ENCODE results near the gene R3HCC1L. TPM values are rescaled to one million over a fixed set of nuclear protein-coding genes. Genes with fewer than 3 reads are reported as not detected.

Gene R3HCC1L
- total and polyA plus RNA-seq, 2 donors (not counting 1 experiment from before 2014, with no cell fraction given) = 11.6 to 25.1 TPM

DNA sequence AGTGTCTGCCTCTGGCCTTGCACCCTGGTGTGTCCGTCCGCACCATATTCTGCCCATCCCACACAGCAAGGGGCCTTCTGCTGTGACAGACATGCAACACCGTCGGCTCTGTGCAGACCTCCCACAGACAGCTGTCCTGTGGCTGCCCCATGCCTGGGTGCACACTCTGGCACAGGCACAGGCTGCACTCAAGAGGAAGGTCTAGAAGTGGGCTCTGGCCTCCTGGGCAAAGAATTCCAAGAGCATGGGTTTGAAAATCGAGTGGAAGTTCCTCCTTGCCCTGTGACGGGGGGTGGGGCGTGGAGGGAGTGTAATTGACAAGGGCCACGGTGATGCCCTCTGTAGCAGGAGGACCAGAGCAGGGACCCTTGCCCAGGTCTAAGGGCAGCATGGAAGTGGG lies 137.8 kb downstream of the R3HCC1L start:
- Histone ChIP-seq H3K9ac (ENCODE audit: low read length) (no peak overlapping the region), H3K36me3 (replicated peaks in 1 of 2; ENCODE audit: control extremely low read depth in 1 of 2, control insufficient read depth in 1 of 2, extremely low read depth in 1 of 2, insufficient read depth in 2 of 2, low read length in 1 of 2) (no peaks in the 10 kb centered on the region), H3K27me3 (replicated peaks in 1 of 4; ENCODE audit: control extremely low read depth in 1 of 4, control insufficient read depth in 3 of 4, insufficient read depth in 4 of 4, low read length in 3 of 4) (peaks cover 0 to 17% (median 6%) of the 10 kb centered on the region in 4 experiments), H3K4me1 (ENCODE audit: control insufficient read depth in 2 of 2, insufficient read depth in 2 of 2, low read length in 2 of 2) (peaks cover 5 to 11% of the 10 kb centered on the region in 2 donors), H4K20me1 (ENCODE audit: control insufficient read depth, insufficient read depth, low read length, poor library complexity, severe bottlenecking) (no peaks in the 10 kb centered on the region), H3K4me3 (ENCODE audit: control extremely low read depth in 1 of 5, extremely low read depth in 1 of 5, insufficient read depth in 1 of 5, low read depth in 2 of 5, low read length in 4 of 5) (no peak overlapping the region), H3K27ac (ENCODE audit: low read length in 2 of 2) (no peak overlapping the region), H3K4me2 (replicated peaks; ENCODE audit: low read depth, low read length, poor library complexity, severe bottlenecking) (no peak overlapping the region), H3K79me2 (ENCODE audit: control insufficient read depth, insufficient read depth, low read length) (no peaks in the 10 kb centered on the region), H3K9me3 (ENCODE audit: control extremely low read depth in 1 of 3, control insufficient read depth in 2 of 3, insufficient read depth in 1 of 3, low read length in 2 of 3) (no peaks in the 10 kb centered on the region), H2AFZ (ENCODE audit: insufficient read depth, low read depth, low read length, poor library complexity, severe bottlenecking) (no peak overlapping the region)
- Mint-ChIP-seq H3K4me3 (no peak overlapping the region), H3K4me1 (peaks cover 8% of the 10 kb centered on the region), H3K9me3 (ENCODE audit: insufficient read depth) (no peaks in the 10 kb centered on the region), H3K27ac (no peak overlapping the region), H3K27me3 (peaks cover 39% of the 10 kb centered on the region)
- TF ChIP-seq CTCF (IDR thresholded peaks at IDR 0.05) = no peak
- no peak for TF ChIP-seq EZH2 (IDR thresholded peaks at IDR 0.05; ENCODE audit: borderline replicate concordance, insufficient read depth, low read depth, low read length, poor library complexity, severe bottlenecking)
- WGBS (ENCODE audit: insufficient coverage) = 83% methylated on average over 7 of the region's 8 CpGs
- intact Hi-C loops (cut with micrococcal nuclease) = no loop called here
- ATAC-seq (ENCODE audit: low read depth) = no peak
- no peak for DNase-seq
- ChIA-PET CTCF (interaction anchor here (1.2 kb wide), 1 partner anchor 9 kb away, joined by 3 read pairs; no protein-coding TSS in a partner anchor), POLR2A (no interaction called here)

DNA sequence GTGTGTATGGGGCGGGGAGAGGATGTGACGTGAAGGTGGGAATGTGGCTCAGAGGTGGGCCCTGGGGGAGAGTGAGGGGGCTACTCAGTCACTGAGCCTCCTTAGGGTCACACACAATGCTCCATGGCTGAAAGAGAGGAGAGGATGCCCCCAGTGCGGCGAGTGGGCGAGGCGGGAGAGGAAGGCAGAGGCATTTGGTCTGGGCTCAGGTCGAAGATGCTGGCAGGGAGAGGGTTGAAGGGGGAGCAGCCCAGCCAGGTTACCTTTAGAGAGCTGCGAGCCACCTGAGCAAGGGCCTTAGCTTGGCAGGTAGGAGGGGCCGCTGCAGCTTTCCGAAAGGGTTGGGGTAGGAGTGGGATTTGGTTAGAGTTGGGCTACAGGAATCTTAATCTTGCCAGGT lies 138.2 kb downstream of the R3HCC1L start:
- no peak overlapping the region for H3K4me2 ChIP-seq (replicated peaks; ENCODE audit: low read depth, low read length, poor library complexity, severe bottlenecking)
- no peak overlapping the region for H3K27ac ChIP-seq (ENCODE audit: low read length in 2 of 2)
- intact Hi-C loops (cut with micrococcal nuclease) = no loop called here
- H3K9me3 ChIP-seq (ENCODE audit: control extremely low read depth in 1 of 3, control insufficient read depth in 2 of 3, insufficient read depth in 1 of 3, low read length in 2 of 3) = no peaks in the 10 kb centered on the region
- Mint-ChIP-seq H3K27me3 (peaks cover 39% of the 10 kb centered on the region), H3K4me1 (peaks cover 7% of the 10 kb centered on the region), H3K27ac (no peak overlapping the region), H3K4me3 (no peak overlapping the region), H3K9me3 (ENCODE audit: insufficient read depth) (no peaks in the 10 kb centered on the region)
- no peak overlapping the region for H3K9ac ChIP-seq (ENCODE audit: low read length)
- no peaks in the 10 kb centered on the region for H4K20me1 ChIP-seq (ENCODE audit: control insufficient read depth, insufficient read depth, low read length, poor library complexity, severe bottlenecking)
- CTCF ChIA-PET = no interaction called here
- H3K4me3 ChIP-seq (ENCODE audit: control extremely low read depth in 1 of 5, extremely low read depth in 1 of 5, insufficient read depth in 1 of 5, low read depth in 2 of 5, low read length in 4 of 5) = no peak overlapping the region
- H3K79me2 ChIP-seq (ENCODE audit: control insufficient read depth, insufficient read depth, low read length) = no peaks in the 10 kb centered on the region
- ATAC-seq (ENCODE audit: low read depth) = no peak
- WGBS (ENCODE audit: insufficient coverage) = 89% methylated on average over 10 of the region's 10 CpGs
- no peak for DNase-seq
- H2AFZ ChIP-seq (ENCODE audit: insufficient read depth, low read depth, low read length, poor library complexity, severe bottlenecking) = no peak overlapping the region
- no peaks in the 10 kb centered on the region for H3K36me3 ChIP-seq (replicated peaks in 1 of 2; ENCODE audit: control extremely low read depth in 1 of 2, control insufficient read depth in 1 of 2, extremely low read depth in 1 of 2, insufficient read depth in 2 of 2, low read length in 1 of 2)
- POLR2A ChIA-PET = no interaction called here
- peaks cover 3 to 9% of the 10 kb centered on the region in 2 donors for H3K4me1 ChIP-seq (ENCODE audit: control insufficient read depth in 2 of 2, insufficient read depth in 2 of 2, low read length in 2 of 2)
- TF ChIP-seq CTCF (IDR thresholded peaks at IDR 0.05) (no peak), EZH2 (IDR thresholded peaks at IDR 0.05; ENCODE audit: borderline replicate concordance, insufficient read depth, low read depth, low read length, poor library complexity, severe bottlenecking) (no peak)
- peaks cover 0 to 13% (median 6%) of the 10 kb centered on the region in 4 experiments for H3K27me3 ChIP-seq (replicated peaks in 1 of 4; ENCODE audit: control extremely low read depth in 1 of 4, control insufficient read depth in 3 of 4, insufficient read depth in 4 of 4, low read length in 3 of 4)
